Measurements from ENCODE around the gene TIPRL. TPM values are rescaled to one million over a fixed set of nuclear protein-coding genes. Genes with fewer than 3 reads are reported as not detected.

TIPRL gene
- total and polyA plus RNA-seq, 12 donors: 9.6 to 37.5 (median 30.7) TPM

DNA sequence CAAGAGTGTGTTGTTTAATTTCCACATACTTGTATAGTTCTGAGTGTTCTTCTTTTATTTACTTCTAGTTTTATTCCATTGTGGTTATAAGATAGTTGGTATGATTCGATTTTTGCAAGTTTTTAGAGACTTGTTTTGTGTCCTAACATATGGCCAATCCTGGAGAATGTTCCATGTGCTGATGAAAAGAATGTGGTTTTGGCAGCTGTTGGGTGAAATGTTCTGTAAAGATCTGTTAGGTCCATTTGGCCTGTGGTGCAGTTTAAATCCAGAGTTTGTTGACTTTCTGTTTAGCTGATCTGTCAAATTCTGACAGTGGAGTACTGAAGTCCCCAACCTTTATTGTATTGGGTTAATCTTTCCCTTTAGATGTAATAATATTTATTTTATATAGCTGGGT, 19.5 kb upstream of the TIPRL start:
- no peak for DNase-seq
- no peaks in the 10 kb centered on the region for H3K27me3 ChIP-seq
- intact Hi-C loops (cut with DNase I): no loop called here
- H3K9me3 ChIP-seq: peaks cover 0 to 39% (median 10%) of the 10 kb centered on the region in 11 donors
- H3K4me3 ChIP-seq: no peak overlapping the region
- no peak for ATAC-seq
- 60 to 72% methylated on average over 1 of the region's 1 CpG for WGBS, 2 donors
- TF ChIP-seq, protein P1, sequence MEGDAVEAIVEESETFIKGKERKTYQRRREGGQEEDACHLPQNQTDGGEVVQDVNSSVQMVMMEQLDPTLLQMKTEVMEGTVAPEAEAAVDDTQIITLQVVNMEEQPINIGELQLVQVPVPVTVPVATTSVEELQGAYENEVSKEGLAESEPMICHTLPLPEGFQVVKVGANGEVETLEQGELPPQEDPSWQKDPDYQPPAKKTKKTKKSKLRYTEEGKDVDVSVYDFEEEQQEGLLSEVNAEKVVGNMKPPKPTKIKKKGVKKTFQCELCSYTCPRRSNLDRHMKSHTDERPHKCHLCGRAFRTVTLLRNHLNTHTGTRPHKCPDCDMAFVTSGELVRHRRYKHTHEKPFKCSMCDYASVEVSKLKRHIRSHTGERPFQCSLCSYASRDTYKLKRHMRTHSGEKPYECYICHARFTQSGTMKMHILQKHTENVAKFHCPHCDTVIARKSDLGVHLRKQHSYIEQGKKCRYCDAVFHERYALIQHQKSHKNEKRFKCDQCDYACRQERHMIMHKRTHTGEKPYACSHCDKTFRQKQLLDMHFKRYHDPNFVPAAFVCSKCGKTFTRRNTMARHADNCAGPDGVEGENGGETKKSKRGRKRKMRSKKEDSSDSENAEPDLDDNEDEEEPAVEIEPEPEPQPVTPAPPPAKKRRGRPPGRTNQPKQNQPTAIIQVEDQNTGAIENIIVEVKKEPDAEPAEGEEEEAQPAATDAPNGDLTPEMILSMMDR (IDR thresholded peaks at IDR 0.05): no peak
- H3K4me1 ChIP-seq: no peaks in the 10 kb centered on the region
- no peak overlapping the region for H3K27ac ChIP-seq
- H3K36me3 ChIP-seq: no peaks in the 10 kb centered on the region

DNA sequence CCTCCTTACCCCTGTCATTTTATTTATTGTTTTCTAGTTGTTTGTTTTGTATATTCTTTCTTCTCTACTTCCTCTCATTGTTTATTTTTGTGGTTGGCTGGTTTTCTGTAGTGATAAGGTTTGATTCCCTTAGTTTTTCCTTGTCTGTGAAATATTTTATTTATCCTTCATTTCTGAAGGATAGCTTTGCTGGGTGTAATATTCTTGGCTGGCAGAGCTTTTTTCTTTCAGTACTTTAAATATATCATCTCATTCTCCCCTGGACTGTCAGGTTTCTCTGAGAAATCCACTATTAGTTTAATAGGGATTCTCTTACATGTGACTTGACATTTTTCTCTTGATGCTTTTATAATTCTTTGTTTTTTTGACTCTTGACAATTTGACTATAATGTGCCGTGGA, 18.8 kb upstream of the TIPRL start:
- no peaks in the 10 kb centered on the region for H3K27me3 ChIP-seq
- peaks cover 0 to 39% (median 10%) of the 10 kb centered on the region in 11 donors for H3K9me3 ChIP-seq
- intact Hi-C loops (cut with DNase I): no loop called here
- H3K36me3 ChIP-seq: no peaks in the 10 kb centered on the region
- TF ChIP-seq, protein P1 (IDR thresholded peaks at IDR 0.05): no peak
- no peak overlapping the region for H3K4me3 ChIP-seq
- 96 to 97% methylated on average over 1 of the region's 1 CpG for WGBS, 2 donors
- DNase-seq: no peak
- no peak for ATAC-seq
- no peak overlapping the region for H3K27ac ChIP-seq
- H3K4me1 ChIP-seq: no peaks in the 10 kb centered on the region

DNA sequence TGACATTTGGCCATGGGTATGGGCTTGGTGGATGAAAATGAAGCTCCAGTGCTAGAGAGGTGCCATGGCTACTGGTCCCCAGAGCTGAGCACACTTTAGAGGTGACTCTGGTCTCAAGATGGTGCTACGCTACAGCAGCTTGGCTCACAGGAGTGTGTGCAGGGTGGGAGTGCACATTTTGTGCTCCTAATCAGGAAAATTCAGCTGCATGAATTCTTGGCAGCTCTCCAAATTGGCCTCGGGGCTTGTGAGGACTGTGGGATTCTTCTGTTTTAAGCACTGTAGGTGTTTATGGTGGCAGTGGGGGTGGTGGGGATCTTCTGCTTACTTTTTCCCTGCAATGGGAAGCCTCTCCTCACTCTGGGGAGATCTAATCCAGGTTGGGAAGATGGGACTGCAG, 17.3 kb upstream of the TIPRL start:
- no peak for ATAC-seq
- no peak overlapping the region for H3K4me3 ChIP-seq
- DNase-seq: no peak
- WGBS, 2 donors: 20 to 34% methylated on average over 2 of the region's 2 CpGs
- H3K27me3 ChIP-seq: no peaks in the 10 kb centered on the region
- no peaks in the 10 kb centered on the region for H3K36me3 ChIP-seq
- H3K4me1 ChIP-seq: no peaks in the 10 kb centered on the region
- peaks cover 0 to 39% (median 10%) of the 10 kb centered on the region in 11 donors for H3K9me3 ChIP-seq
- H3K27ac ChIP-seq: no peak overlapping the region
- intact Hi-C loops (cut with DNase I): no loop called here
- TF ChIP-seq, protein P1 (IDR thresholded peaks at IDR 0.05): no peak

DNA sequence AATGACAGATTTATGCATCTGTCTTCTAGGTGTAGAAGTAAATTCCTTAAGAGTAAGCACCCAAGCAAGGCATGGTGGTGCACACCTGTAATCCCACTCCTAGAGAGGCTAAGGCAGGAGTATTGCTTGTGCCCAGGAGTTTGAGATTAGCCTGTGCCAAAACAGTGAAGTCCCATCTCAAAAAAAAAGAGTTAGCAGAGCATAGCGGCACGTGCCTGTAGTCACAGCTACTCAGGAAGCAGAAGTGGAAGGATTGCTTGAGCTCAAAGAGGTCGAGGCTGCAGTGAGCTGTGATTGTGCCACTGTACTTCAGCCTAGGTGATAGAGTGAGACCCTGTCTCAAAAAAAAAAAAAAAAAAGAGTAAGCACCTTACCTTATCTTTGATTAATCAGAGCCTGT, 15.1 kb upstream of the TIPRL start:
- 55 to 65% methylated on average over 3 of the region's 3 CpGs for WGBS, 2 donors
- H3K36me3 ChIP-seq: no peaks in the 10 kb centered on the region
- H3K9me3 ChIP-seq: peaks cover 0 to 19% (median 0%) of the 10 kb centered on the region in 11 donors
- ATAC-seq (no peak), DNase-seq (no peak)
- intact Hi-C loops (cut with DNase I): no loop called here
- TF ChIP-seq, protein P1 (IDR thresholded peaks at IDR 0.05): no peak
- H3K27ac ChIP-seq: no peak overlapping the region
- no peak overlapping the region for H3K4me3 ChIP-seq
- no peaks in the 10 kb centered on the region for H3K27me3 ChIP-seq
- H3K4me1 ChIP-seq: no peaks in the 10 kb centered on the region
